NCI-H1694 treated with DMSO at 0.1 percent for 48 hours (cell line): ENCODE results near the gene GPAT2.
"Not testable (repeated sequence)": the region's sequence is repeated elsewhere in the genome, so short reads cannot be mapped to it uniquely, and the experiment has no call there.

Source experiments
- DNase-seq: peaks from one replicate; lab custom pipeline; 2025; lab: John Stamatoyannopoulos, UW

The GPAT2 gene

DNA sequence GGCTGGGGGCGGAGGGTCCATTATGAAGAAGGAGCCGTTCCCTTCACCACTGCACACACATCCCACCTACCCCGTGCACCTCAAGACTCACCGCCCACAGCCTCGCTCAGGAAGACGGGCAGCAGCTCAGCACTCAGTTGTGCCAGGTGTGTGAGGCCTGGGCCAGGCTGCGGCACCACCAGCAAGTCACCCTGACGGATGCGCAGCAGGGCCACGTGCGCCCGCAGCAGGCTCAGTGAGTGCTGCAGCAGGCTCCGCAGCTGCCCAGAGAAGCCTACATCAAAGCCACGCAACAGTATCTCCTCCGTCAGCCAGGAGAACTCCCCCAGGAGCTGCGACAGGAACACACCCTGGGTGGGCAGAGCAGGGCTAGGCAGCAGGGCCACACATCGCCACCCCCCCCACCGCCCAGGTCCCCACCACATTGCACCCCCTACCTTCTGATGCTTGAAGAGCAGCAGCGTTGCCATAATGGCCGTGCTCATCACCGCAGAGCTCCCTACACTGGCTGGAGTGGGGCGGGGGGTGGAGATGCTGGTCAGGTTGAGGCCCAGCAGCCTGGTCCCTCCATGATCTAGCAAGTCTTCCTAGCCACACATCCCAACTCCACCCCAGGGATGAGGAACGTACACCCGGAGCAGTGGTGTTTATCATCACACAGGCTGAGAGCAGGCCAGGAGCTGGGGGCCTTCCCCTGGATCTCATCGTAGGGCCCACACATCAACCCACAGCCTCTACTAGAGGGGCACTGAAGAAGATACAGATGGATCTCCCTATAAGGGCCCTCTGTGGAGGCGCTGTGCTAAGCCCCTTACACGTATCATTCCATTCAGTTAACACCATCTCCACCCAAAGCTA, 10.2 kb downstream of the GPAT2 start:
- no peak for DNase-seq

DNA sequence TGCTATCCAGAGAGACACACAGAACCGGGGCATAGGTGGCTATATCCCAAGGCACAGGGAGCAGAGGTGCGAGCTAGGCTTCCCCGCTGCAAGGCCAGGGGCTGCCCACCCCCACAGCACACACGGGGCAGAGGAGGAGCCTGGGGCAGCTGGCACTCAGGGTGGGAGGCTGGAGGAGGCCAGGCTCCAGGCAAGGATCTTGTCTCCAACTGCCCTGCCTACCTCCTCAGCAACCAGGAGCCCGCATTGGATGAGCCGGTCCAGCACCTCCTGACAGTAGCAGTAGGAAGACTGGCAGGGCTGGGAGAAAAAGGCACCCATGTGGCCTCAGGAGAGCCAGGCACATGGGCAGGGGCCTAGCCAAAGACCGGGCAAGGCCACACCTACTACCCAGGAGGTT, 11.0 kb downstream of the GPAT2 start:
- DNase-seq, result not testable (repeated sequence)

DNA sequence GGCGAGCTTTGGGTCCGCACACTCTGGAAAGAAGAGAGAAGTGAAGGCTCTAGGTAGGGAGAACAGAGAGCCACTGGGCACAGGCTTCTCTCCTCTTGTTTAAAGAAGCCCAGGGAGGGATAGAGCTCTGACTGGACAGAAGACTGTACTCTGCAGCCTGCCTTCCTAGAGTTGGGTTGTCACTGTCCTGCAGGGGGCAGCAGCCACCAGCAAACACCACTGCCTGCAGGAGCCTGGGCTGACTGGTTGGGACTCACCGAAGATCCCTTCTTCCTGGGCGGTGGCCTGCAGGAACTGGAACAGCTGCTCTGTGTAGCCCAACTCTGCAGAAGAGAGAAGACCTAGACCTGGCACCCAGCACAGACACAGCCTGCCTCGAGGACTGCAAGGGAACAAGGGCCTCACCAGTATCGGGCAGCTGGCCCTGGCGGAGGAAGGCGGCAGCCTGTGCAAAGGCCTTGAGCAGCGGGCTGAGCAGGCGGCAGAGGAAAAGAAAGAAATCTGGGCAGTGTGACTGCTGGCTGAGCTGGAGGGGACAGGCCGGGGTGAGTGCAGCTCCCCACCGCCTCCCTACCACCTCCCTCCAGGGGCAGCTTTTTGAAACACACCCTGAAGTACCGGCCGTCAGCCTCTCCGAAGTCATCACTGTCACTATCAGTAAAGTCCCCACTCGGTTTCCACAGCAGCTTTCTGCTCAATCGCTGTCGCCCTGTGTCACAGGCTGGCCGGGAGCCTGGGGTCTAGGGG, 11.8 kb downstream of the GPAT2 start:
- not testable (repeated sequence) for DNase-seq

DNA sequence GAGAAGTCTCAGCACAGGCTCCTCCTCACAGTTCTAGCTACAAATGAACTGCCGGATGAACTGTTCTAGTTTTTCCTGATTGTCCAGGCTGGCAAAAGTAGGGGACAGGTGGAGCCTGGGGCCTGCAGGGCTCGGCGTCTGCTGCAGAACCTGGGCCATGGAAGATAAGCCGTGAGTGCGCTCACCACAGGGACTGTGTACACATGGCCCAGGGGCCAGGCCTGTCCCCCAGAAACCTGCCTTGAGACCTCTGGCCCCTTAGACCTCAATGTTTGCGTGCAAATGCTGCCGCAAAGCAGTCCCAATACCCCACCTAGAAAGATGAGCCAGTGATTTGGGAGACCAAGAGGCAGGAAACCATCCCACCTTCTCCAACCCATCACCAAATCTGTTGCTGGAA, 12.6 kb downstream of the GPAT2 start:
- DNase-seq, result not testable (repeated sequence)

DNA sequence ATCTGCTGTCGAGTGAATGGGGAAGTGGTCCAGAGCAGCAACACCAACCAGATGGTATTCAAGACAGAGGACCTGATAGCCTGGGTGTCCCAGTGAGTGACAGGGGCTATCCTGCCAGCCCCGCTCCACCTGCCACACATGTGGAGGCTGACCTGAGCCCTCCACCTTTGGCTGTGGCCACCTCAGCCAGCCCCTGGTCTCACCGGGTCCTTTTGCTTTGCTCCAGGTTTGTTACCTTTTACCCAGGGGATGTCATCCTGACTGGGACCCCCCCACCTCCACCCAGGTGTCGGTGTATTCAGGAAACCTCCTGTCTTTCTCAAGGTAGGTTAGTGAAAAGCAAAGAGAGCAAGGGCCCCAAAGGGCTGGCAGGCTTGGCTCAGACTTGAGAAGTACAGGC, 13.6 kb downstream of the GPAT2 start:
- not testable (repeated sequence) for DNase-seq

DNA sequence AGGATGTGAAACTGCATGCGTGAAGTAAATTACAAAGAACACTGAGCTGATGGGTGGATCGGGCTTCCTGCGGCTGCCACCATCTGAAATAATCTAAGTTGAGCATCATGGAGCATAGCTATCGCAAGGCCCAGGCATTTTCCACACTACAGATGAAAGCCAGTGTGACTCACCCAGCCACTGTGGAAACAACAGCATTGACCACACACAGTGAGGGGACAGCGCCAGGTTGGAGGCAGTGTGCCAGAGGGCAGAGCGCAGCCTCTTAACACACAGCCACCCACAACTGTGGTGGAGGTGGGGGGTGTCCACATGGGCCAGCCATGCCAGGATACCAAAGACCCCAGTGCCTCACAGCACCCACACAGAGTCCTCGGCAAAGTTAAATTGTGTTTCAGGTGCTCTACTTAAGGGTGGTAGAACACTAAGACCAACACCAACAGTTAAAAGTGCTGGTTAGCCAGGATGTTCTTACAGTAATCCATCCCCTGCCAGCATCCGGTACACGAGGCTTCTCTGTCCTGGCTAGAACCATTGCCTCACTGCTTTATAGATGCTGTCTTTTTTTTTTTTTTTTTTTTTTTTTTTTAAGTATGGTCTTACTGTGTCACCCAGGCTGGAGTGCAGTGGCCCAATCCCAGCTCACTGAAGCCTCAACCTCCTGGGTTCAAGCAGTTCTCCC, 14.7 kb downstream of the GPAT2 start:
- not testable (repeated sequence) for DNase-seq

DNA sequence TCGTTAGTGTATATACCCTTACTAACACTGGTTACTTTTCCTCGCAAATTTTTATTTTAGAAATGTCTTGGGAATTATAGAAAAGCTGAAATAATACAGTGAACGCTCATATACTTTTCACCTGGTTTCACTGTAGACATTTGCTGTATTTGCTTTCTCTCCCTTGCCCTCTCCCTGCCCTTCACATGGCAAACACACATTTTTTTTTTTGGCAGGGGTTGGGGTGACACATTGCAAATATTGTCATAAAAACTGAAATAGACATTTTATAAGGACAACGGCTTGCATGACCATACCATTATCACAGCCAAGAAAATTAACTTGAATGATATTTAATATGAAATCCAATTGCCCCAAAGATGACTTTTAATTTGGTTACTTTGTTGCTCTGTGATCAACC, 18.4 kb downstream of the GPAT2 start:
- not testable (repeated sequence) for DNase-seq

DNA sequence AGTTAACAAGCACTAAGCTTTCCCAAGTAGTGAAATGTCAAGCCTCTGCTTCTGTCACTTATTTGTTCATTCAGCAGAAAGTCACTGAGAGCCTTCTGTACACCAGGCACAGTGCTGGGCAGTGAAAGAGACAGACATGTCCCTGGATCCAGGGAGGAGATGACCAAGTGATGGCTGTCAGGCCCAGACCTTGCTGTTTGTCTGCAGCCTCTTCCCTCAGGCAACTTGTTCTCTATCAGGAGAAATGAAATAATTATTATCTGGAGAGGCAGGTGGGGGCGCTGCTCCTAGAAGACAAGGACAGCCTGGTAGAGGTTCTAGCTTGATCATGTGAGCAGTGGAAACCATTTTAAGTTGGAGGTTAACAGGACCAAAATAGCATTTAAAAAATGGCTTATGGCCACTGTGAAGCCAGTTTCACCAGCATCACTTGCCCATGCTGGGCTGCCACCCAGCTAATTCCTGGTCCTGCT, 21.9 kb downstream of the GPAT2 start:
- not testable (repeated sequence) for DNase-seq

DNA sequence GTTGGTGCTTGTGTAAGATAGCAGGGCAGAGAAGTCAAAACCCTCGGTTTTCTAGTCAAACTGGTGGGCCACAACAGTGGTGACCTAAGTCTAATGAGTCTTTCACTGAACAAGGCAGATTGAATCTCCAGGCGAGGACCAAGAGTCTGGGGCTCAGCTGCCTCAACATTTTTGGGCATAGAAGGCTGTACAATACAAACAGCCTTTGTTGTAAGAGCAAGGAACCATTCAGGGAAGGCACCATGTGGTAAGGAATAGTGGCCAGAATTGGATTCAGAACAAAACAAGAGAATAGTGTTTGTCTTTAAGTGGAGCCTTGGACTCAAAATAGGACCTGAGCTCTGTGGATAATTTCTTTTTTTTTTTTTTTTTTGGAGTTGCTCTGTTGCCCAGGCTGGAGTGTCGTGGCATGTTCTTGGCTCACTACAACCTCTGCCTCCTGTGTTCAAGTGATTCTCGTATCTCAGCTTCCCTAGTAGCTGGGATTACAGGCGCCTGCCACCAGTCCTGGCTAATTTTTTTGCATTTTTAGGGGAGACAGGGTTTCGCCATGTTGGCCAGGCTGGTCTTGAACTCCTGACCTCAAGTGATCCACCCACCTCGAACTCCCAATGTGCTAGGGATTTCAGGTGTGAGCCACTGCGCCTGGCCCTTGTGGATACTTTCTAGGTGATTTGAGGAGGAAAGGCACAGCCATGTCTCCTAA, 22.5 kb downstream of the GPAT2 start:
- DNase-seq, result not testable (repeated sequence)

DNA sequence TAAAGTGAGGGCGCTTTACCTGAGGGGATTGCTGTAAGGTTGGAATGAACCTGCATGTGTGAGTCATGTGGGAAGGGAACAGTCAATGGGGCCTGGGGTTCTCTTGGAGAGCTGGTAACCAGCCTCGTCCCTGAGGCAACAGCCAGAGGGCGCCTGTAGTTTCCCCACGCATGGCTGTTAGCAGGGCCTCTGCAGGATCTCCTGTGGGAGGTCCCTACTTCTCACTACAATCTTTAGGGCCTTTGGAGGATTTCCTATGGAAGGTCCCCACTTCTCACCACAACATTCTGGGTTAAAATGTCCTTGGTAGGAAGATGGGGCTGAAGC, 23.6 kb downstream of the GPAT2 start:
- DNase-seq, result not testable (repeated sequence)

DNA sequence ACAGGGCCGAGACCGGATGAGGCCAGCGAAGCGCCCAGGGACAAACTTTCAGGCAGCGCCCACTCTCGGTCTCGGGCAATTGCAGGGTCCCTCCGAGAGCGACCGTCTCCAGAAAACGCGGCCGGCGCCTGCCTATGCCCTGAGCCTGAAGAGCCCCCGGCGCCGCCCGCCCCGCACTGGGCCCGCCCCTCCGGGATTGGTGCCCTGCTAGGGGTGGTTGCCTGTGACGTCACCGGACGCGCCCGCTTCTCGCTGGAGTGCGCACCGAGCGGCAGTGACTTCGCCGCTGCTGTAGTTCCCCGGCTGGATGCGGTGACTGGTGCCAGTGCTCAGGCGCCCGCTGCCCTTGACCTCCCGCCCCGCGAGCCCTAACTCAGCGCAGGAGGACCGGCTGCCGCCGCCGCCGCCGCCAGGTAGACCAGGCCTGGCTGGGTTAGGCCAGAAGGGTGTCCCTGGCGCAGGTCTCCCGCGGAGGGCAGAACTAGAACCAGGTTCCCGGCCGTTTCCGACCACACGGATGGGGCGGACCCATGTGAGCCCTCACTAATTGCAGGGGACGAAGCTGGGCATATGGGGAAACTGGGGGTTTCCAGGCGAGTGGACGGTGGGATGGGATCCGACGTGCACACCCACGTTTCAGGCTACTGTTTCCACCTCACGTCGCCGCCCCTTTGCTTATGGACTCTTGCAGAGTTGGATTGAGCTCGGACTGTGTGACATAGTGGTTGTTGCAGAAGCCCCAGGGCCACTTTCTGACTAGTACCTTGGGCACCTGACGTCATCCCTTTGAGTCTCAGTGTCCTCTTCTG, 24.2 kb downstream of the GPAT2 start:
- DNase-seq, result not testable (repeated sequence)

DNA sequence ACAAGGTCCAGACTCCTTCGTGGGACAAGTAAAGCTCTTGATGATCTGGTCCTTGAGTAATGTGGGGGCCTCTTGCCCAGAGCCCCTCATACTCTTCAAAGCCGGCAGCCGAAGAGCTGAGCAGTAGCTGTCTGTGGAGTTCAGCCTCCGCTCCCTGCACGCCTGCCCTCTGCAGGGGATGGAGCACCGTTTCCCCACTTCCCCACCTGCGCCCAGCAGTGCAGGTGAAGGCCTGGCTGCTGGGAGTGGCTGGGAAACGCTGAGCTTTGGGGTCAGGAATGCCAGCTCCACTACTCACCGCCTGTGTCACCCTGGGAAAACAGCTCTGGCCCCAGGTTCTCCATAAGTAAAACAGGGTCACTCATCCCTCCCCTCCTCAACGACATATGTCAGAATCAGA, 24.9 kb downstream of the GPAT2 start:
- not testable (repeated sequence) for DNase-seq

DNA sequence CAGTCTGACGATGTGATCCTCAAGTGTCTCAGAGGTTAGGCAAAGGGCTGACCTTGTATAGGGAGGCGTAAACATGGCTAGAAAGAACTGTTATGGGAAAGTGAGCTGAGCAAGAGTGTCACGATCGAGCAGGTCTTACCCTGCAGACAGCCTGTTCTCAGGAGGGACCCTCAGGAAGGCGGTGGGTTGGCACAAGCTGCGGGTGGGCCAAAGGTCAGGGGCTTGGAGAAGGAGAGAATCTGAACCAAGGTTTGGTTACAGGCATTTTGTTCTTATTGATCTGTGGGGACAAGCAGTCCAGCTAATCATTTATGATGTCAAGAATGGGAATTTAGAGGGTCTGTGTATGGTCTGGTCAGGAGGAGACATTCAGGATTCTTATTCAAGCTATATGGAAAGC, 26.7 kb downstream of the GPAT2 start:
- not testable (repeated sequence) for DNase-seq

DNA sequence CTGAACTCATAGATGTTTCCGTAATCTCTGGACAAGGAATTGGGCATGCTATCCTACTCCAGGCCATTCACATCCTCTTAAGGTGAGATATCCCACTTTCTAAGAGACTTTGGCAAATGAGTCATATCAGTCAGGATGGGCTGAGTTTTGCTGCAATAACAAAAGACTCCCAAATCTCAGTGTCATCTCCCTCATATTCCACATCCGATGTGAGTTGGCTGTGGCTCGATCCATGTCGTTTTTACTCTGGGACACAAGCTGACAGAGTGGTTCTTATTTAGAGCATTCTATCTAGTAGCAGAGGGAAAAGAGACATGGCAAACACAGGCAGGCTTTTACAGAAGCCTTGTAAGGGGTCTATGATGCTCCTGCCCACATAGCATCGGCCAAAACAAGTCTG, 28.5 kb downstream of the GPAT2 start:
- DNase-seq, result not testable (repeated sequence)

DNA sequence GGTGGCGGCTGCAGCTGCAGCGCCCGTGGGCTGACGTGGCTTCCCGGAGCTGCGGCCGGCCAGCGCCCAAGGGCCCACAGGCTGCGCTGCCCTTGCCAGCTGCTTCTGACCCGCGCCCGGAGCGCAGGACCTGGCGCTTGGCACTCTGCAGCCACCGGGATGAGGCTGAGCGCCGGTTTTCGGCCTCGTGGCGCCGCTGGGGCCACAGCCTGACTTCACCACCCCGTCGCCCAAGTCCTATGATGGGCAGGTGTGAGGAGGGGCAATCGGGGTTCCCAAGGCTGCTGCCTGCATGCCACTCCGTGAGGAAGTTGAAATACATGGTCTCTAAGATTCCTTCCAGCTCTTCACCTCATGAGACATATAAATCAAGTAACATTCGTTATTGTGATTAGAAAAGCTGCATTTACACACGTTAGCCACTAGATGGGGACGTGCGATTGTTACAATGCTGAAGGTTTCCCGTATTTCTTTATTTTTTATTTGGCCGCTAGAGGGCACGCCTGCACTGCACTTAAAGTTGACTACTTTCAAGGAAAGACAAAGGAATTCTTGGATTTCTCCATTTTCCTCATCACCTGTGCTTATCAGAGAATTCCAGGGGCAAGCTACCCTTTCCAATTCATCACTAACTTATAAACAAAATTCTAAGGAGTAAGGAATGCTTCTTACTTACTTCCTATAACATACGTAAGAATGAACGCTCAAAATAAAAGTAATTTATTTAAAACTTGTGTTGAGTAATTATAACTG, 42.0 kb downstream of the GPAT2 start:
- not testable (repeated sequence) for DNase-seq

DNA sequence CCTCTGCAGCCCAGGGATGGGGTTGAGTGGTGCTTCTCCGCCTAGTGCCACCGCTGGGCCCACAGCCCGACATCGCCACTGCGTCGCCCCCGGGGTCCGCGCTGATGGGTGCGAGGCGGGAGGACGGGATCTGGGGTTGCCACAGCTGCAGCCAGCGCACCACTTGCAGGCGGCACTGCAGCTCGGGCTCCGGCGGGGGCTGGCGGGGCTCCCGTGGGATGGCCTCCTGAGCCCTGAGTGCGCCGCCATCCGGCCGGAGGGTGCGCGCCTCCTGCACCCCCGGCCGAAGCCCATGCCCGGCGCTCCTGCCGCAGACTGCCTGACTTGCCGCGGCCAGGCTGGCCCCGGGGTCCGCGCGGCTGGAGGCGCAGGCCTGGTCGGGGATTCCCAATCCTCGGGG, 42.6 kb downstream of the GPAT2 start:
- not testable (repeated sequence) for DNase-seq

DNA sequence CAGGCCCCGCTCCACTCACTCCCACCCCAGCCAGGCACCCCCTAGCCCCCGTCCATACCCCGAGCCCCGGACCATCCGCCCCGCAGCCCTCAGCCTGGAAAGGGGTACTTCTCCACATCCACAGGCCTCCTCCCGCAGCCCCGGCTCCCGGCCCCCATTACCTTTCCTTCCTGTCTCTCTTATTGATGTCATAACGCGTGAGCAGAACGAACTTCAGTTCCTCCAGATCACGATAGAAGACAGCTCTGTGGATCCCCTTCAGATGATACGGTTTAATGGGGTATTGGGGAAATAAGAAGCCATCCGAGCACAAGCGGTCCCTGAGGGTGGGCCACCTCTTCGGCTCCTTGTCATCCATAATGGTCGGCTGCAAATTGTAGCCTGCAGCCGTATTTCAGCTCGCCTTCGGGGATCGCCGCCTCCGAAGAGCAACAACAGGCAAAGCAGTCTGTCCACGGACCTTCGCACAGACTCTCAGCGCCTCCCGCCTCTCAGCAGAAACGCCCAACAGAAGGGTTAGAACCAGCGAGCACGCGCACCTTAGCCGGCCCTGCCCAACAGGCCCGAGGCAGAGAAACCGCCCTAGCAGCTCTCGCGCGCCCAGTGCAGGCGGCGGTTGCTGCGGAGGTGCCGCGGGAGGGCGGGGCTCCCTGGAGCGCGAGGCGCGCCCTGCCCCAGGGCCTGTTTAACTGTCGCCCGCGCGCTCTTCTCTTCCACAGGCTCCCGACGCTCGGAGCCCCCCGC, 43.2 kb downstream of the GPAT2 start, which contains the start of gene ANKRD36C:
Gene ANKRD36C (minus strand): TSS at position 474 of the 744 bp plus-strand sequence. CDS start 116 bp downstream, at position 358.
- DNase-seq, result not testable (repeated sequence)

DNA sequence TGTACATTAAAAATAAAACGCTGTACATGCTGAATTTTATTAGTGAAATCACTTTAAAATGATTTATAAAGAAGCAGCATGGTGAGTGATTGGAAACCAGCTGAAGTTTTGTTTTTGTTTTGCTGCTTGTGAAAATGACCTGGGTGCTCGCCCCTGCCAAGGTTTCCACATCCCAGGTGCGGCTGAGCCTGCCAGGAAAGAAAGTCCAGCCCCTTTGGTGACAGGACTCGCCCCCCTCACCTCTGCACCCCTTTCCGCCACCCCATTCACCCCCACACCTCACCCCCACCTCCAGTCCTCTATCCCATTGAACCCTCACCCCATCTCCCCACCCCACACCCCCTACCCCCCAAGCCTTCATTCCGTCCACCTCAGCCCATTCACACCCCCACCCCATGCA, 43.8 kb downstream of the GPAT2 start:
- not testable (repeated sequence) for DNase-seq
